ENCODE measurements around the gene RASGRF1.

Gene RASGRF1

GRCh38 chr15:79006071-79006470 is 84.5 kb downstream of the RASGRF1 start:
- Histone ChIP-seq H3K9ac (no peak overlapping the region), H3K27ac (no peak overlapping the region), H3K27me3 (ENCODE audit: control insufficient read depth, insufficient read depth, low read length) (no peaks in the 10 kb centered on the region), H3K4me1 (peaks cover 6% of the 10 kb centered on the region), H3K4me3 (ENCODE audit: low read depth, low read length) (no peak overlapping the region), H2AFZ (no peak overlapping the region), H3K79me2 (no peaks in the 10 kb centered on the region), H3K9me3 (ENCODE audit: control insufficient read depth, low read length) (no peaks in the 10 kb centered on the region), H3K36me3 (ENCODE audit: control insufficient read depth, insufficient read depth, low read length) (no peaks in the 10 kb centered on the region), H3K4me2 (ENCODE audit: low read length) (no peak overlapping the region)
- TF ChIP-seq CTCF (IDR thresholded peaks at IDR 0.05) = no peak

GRCh38 chr15:79004336-79004735 is 86.2 kb downstream of the RASGRF1 start:
- H3K9me3 ChIP-seq (ENCODE audit: control insufficient read depth, low read length) = no peaks in the 10 kb centered on the region
- H3K4me3 ChIP-seq (ENCODE audit: low read depth, low read length) = no peak overlapping the region
- H3K27me3 ChIP-seq (ENCODE audit: control insufficient read depth, insufficient read depth, low read length) = no peaks in the 10 kb centered on the region
- no peaks in the 10 kb centered on the region for H3K36me3 ChIP-seq (ENCODE audit: control insufficient read depth, insufficient read depth, low read length)
- no peak for TF ChIP-seq CTCF (IDR thresholded peaks at IDR 0.05)
- no peak overlapping the region for H2AFZ ChIP-seq
- H3K9ac ChIP-seq = no peak overlapping the region
- H3K4me2 ChIP-seq (ENCODE audit: low read length) = no peak overlapping the region
- no peaks in the 10 kb centered on the region for H3K79me2 ChIP-seq
- no peak overlapping the region for H3K27ac ChIP-seq
- peaks cover 6% of the 10 kb centered on the region for H3K4me1 ChIP-seq

GRCh38 chr15:79003896-79004295 is 86.7 kb downstream of the RASGRF1 start:
- H3K4me3 ChIP-seq (ENCODE audit: low read depth, low read length) = no peak overlapping the region
- TF ChIP-seq CTCF (IDR thresholded peaks at IDR 0.05) = no peak
- H2AFZ ChIP-seq = no peak overlapping the region
- no peaks in the 10 kb centered on the region for H3K36me3 ChIP-seq (ENCODE audit: control insufficient read depth, insufficient read depth, low read length)
- no peaks in the 10 kb centered on the region for H3K27me3 ChIP-seq (ENCODE audit: control insufficient read depth, insufficient read depth, low read length)
- H3K4me1 ChIP-seq = peaks cover 1% of the 10 kb centered on the region
- no peak overlapping the region for H3K27ac ChIP-seq
- H3K9ac ChIP-seq = no peak overlapping the region
- H3K4me2 ChIP-seq (ENCODE audit: low read length) = no peak overlapping the region
- no peaks in the 10 kb centered on the region for H3K9me3 ChIP-seq (ENCODE audit: control insufficient read depth, low read length)
- H3K79me2 ChIP-seq = no peaks in the 10 kb centered on the region

GRCh38 chr15:79003301-79003700 is 87.3 kb downstream of the RASGRF1 start:
- Histone ChIP-seq H3K9ac (no peak overlapping the region), H3K4me1 (no peaks in the 10 kb centered on the region), H3K9me3 (ENCODE audit: control insufficient read depth, low read length) (no peaks in the 10 kb centered on the region), H3K79me2 (no peaks in the 10 kb centered on the region), H3K4me2 (ENCODE audit: low read length) (no peak overlapping the region), H3K36me3 (ENCODE audit: control insufficient read depth, insufficient read depth, low read length) (no peaks in the 10 kb centered on the region), H3K27ac (no peak overlapping the region), H3K4me3 (ENCODE audit: low read depth, low read length) (no peak overlapping the region), H2AFZ (no peak overlapping the region), H3K27me3 (ENCODE audit: control insufficient read depth, insufficient read depth, low read length) (no peaks in the 10 kb centered on the region)
- TF ChIP-seq CTCF (IDR thresholded peaks at IDR 0.05) = no peak

- H2AFZ ChIP-seq = no peak overlapping the region
- H3K4me3 ChIP-seq (ENCODE audit: low read depth, low read length) = no peak overlapping the region
- no peaks in the 10 kb centered on the region for H3K9me3 ChIP-seq (ENCODE audit: control insufficient read depth, low read length)
- H3K36me3 ChIP-seq (ENCODE audit: control insufficient read depth, insufficient read depth, low read length) = no peaks in the 10 kb centered on the region
- H3K27ac ChIP-seq = no peak overlapping the region
- no peaks in the 10 kb centered on the region for H3K4me1 ChIP-seq
- no peaks in the 10 kb centered on the region for H3K79me2 ChIP-seq
- no peak overlapping the region for H3K9ac ChIP-seq
- no peak overlapping the region for H3K4me2 ChIP-seq (ENCODE audit: low read length)
- no peaks in the 10 kb centered on the region for H3K27me3 ChIP-seq (ENCODE audit: control insufficient read depth, insufficient read depth, low read length)
- TF ChIP-seq CTCF (IDR thresholded peaks at IDR 0.05) = no peak
Measured at GRCh38 chr15:79002581-79002980, 88.0 kb downstream of the RASGRF1 start.
